H7 (cell line): ENCODE measurements around the gene SCYL1. TPM values are rescaled to one million over a fixed set of nuclear protein-coding genes. Genes with fewer than 3 reads are reported as not detected.
"Not testable (repeated sequence)": the region's sequence is repeated elsewhere in the genome, so short reads cannot be mapped to it uniquely, and the experiment has no call there.

Source experiments
- DNase-seq: peaks from one replicate; pipeline ENCODE4 v3.0.0; 2012
- H3K27me3 ChIP-seq: 2 replicates; pipeline ENCODE4 v1.6.0; 2011; ENCODE audit warnings: mild to moderate bottlenecking, low read length; ENCODE audit not compliant: control insufficient read depth, insufficient read depth
- H3K36me3 ChIP-seq: replicated peaks from 2 replicates; pipeline ENCODE4 v1.5.1; 2011; ENCODE audit warnings: low read length; ENCODE audit not compliant: control insufficient read depth, insufficient read depth
- H3K4me3 ChIP-seq: 2 replicates; pipeline ENCODE4 v1.5.1; 2011; ENCODE audit warnings: low read depth, mild to moderate bottlenecking, control low read depth, low read length, moderate library complexity; ENCODE audit not compliant: insufficient read depth
- total RNA-seq: library from RNA; depleted of rRNA; stranded (reverse); fragments of >200 nt; shearing (Covaris generic); gene quantifications from 2 replicates; pipeline ENCODE4 v1.2.3, GENCODE V29; 2014

The SCYL1 gene
- total RNA-seq, 1 experiment from 2014 or later, result 72.3 TPM

- Histone ChIP-seq H3K27me3 (peaks cover 17% of the 10 kb centered on the region), H3K4me3 (peak within 1 kb of the TSS; percentile 69), H3K36me3 (no peaks in the 10 kb centered on the region)
- DNase-seq, result peak; percentile 94
These were observed 33.4 kb downstream of the SCYL1 start, which contains the start of gene LTBP3 for GRCh38 chr11:65558002-65558929. LTBP3 (minus strand) TSS chr11:65558359; CDS start chr11:65557959, 400 bp downstream.

DNA sequence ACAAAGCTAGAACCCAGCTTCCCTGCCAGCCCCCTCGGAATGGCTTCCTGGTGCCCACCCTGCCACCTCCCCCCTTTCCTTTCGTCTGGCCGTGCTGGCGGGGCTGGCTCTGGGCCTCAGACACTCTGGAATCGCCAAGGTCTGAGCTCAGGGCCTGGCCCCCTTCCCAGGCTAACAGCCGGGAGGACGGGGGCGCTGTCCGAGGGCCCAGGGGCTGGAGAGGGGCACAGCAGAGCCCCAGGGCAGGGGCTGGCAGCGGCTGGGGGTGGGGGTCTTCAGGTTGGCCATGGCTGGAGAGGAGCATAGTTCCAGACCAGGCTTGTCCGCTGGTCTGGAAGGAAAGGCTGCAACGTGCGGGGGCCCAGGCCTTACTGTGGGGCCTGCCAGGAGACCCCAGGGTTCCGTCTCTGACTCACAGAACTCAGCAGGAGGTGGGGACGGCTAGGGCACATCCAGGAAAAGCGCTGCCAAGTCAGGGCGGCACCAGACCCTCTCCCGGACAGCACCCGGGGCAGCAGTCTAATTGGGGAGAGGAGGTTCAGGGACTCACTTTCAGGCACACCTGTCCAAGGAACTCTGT lies 34.1 kb downstream of the SCYL1 start:
- no peaks in the 10 kb centered on the region for H3K36me3 ChIP-seq
- peak; percentile 78 for DNase-seq
- H3K27me3 ChIP-seq, result peaks cover 14% of the 10 kb centered on the region
- peak overlapping the region; percentile 69 for H3K4me3 ChIP-seq

DNA sequence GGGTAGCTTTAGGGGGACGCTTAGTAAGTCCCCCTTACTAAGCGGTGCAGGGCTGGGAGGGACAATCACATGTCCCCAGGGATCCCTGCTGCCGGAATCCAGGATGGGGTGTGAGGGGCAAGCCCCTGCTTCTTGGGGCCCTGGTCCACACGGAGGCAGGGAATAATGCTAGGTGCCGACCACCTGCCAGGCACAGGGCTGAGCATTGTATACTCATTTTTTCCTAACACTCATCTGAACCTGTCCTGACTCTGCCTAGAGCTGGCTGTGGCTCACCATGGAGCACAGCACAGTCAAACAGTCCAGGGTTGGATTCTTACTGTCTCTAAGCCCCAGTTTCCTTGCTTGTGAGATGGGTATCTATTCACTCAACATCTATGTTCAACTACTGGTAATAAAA lies 34.7 kb downstream of the SCYL1 start:
- no peak for DNase-seq
- H3K4me3 ChIP-seq, result no peak overlapping the region
- peaks cover 10% of the 10 kb centered on the region for H3K27me3 ChIP-seq
- H3K36me3 ChIP-seq, result no peaks in the 10 kb centered on the region

DNA sequence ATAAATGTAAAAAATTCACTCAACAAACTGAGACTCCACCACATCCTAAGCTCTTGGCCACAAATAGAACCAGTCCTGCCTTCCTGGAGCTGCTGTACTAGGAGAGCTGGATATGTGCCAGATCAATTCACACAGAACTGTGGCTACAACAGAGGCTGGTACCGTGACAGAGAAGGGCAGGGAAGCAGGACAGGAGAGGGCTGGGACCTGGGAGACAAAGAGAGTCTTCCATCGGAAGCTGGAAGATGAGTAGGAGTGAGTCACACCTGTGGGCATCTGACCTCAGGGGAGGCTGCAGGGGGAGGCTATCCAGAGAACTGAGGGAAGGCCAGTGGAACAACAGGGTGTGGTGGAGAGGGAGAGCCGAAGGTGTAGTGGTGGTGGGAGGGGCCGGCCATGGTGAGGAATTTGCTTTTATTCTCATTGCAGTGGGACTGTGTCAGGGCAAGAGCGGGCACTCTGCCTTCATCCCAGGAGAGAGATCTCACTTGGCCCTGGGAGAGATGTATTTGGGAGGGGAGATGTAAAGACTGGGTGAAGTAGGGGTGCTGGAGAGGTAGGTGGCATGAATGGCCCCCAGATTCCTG lies 35.2 kb downstream of the SCYL1 start:
- no peak overlapping the region for H3K4me3 ChIP-seq
- peaks cover 10% of the 10 kb centered on the region for H3K27me3 ChIP-seq
- DNase-seq, result no peak
- no peaks in the 10 kb centered on the region for H3K36me3 ChIP-seq

DNA sequence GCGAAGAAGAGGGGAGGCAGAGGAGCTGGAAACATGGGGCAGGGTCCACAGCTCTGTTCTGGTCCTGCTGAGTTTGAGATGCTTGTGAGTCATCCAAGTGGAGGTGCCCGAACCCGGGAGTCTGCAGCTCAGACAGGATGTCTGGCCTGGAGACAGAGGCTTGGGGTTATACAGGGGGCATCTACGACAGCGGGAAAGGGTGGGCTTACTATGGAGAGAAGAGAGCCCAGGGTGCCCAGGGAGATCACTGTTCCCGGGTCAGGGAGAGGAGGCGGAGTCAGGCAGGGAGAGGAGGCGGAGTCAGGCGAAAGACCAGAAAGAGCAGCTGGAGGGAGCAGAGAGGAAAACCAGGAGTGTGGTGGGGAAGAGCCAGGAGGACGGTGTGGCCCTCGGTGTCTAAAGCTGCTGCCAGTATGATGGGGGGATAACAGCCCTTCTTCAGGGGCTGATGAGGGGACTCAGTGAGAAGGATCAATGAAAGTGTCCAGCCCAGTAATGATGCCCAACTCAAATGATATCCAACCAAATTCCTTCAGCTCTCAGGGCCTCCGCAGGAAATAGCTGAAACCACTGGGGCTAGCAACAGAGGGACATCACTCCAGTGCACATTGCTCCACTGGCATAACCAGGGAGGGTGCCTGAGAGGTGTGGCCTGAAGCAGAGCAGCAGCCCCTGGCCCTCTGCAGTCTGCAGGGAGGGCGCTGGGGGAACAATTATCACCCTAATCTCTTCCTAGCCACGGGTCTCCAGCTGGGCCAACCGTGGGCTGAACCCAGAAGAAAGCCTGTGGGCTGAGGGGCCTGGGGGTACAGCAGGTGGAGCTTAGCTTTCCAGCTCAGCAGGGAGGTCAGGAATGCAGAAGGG lies 35.9 kb downstream of the SCYL1 start:
- H3K4me3 ChIP-seq, result no peak overlapping the region
- H3K27me3 ChIP-seq, result peaks cover 8% of the 10 kb centered on the region
- DNase-seq, result peak; percentile 89
- H3K36me3 ChIP-seq, result no peaks in the 10 kb centered on the region

GRCh38 chr11:65562020-65562419 lies 37.1 kb downstream of the SCYL1 start:
- H3K4me3 ChIP-seq, result no peak overlapping the region
- no peak for DNase-seq
- H3K36me3 ChIP-seq, result no peaks in the 10 kb centered on the region
- peaks cover 6% of the 10 kb centered on the region for H3K27me3 ChIP-seq

GRCh38 chr11:65562788-65563187 lies 37.9 kb downstream of the SCYL1 start:
- Histone ChIP-seq H3K27me3 (peaks cover 3% of the 10 kb centered on the region), H3K4me3 (no peak overlapping the region), H3K36me3 (no peaks in the 10 kb centered on the region)
- DNase-seq, result no peak

DNA sequence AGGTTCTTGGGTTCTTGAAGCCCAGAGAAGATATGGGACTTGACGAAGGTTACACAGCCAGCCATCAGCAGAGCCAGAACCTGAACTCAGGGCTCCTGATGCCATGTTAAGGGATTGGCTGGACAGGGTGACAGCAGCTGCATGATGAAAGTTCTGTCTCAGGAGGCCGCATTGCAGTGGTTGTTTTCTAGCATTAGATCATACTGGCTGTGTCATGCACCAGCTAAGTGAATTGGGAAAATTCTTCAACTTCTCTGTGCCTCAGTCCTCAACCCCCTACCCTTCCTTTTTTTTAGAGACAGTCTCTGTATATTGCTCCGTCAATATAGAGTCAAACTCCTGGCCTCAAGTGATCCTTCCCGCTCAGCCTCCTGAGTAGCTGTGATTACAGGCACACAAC lies 38.7 kb downstream of the SCYL1 start:
- Histone ChIP-seq H3K27me3 (peaks cover 2% of the 10 kb centered on the region), H3K4me3 (no peak overlapping the region), H3K36me3 (no peaks in the 10 kb centered on the region)
- no peak for DNase-seq

GRCh38 chr11:65564879-65565559 lies 40.1 kb downstream of the SCYL1 start:
- H3K4me3 ChIP-seq, H3K36me3 ChIP-seq, H3K27me3 ChIP-seq, DNase-seq: not testable (repeated sequence)

GRCh38 chr11:65565624-65566453 lies 41.0 kb downstream of the SCYL1 start:
- H3K27me3 ChIP-seq, result no peaks in the 10 kb centered on the region
- H3K4me3 ChIP-seq, result no peak overlapping the region
- no peaks in the 10 kb centered on the region for H3K36me3 ChIP-seq
- no peak for DNase-seq

- no peaks in the 10 kb centered on the region for H3K36me3 ChIP-seq
- DNase-seq, result no peak
- peaks cover 3% of the 10 kb centered on the region; the same call in 1 of the 2 replicates for H3K27me3 ChIP-seq
- peak overlapping the region; percentile 97 for H3K4me3 ChIP-seq
These were observed 44.5 kb downstream of the SCYL1 start for GRCh38 chr11:65569164-65569972.

- DNase-seq, result peak; percentile 99
These were observed 45.4 kb downstream of the SCYL1 start, which contains the start of gene ZNRD2 for GRCh38 chr11:65569973-65570918. ZNRD2 (plus strand) TSS chr11:65570477; CDS start chr11:65570492, 15 bp downstream.

More at GRCh38 chr11:65569973-65570918, 45.4 kb downstream of the SCYL1 start, which contains the start of gene ZNRD2:
- H3K27me3 ChIP-seq, result peaks cover 11% of the 10 kb centered on the region
- H3K4me3 ChIP-seq, result peak within 1 kb of the TSS; percentile 97
- no peaks in the 10 kb centered on the region for H3K36me3 ChIP-seq
